Measurements from ENCODE around the gene HSPA4.

Gene HSPA4

GRCh38 chr5:133106761-133107572 is 55.2 kb downstream of the HSPA4 start:
- DNase-seq, result no peak

GRCh38 chr5:133108481-133108921 is 56.7 kb downstream of the HSPA4 start:
- no peak for DNase-seq

- no peak for DNase-seq
Measured at GRCh38 chr5:133109655-133110483, 58.1 kb downstream of the HSPA4 start.

- DNase-seq, result no peak
Measured at GRCh38 chr5:133110709-133111108, 58.9 kb downstream of the HSPA4 start.

- peak; percentile 80 for DNase-seq
Measured at GRCh38 chr5:133111299-133111698, 59.5 kb downstream of the HSPA4 start.

GRCh38 chr5:133112026-133112660 is 60.3 kb downstream of the HSPA4 start:
- no peak for DNase-seq

- no peak for DNase-seq
Measured at GRCh38 chr5:133113331-133114061, 61.7 kb downstream of the HSPA4 start.

GRCh38 chr5:133114166-133114932 is 62.5 kb downstream of the HSPA4 start:
- no peak for DNase-seq

- no peak for DNase-seq
Measured at GRCh38 chr5:133114933-133115310, 63.1 kb downstream of the HSPA4 start.

- no peak for DNase-seq
Measured at GRCh38 chr5:133116601-133117000, 64.8 kb downstream of the HSPA4 start.

GRCh38 chr5:133117166-133117911 is 65.5 kb downstream of the HSPA4 start:
- DNase-seq, result no peak

GRCh38 chr5:133117912-133118445 is 66.2 kb downstream of the HSPA4 start:
- DNase-seq, result no peak

GRCh38 chr5:133118741-133119140 is 66.9 kb downstream of the HSPA4 start:
- no peak for DNase-seq

GRCh38 chr5:133119233-133119711 is 67.5 kb downstream of the HSPA4 start:
- no peak for DNase-seq

- DNase-seq, result no peak
Measured at GRCh38 chr5:133120156-133120750, 68.4 kb downstream of the HSPA4 start.

GRCh38 chr5:133121080-133121479 is 69.3 kb downstream of the HSPA4 start:
- no peak for DNase-seq

- DNase-seq, result no peak
Measured at GRCh38 chr5:133121611-133122150, 69.9 kb downstream of the HSPA4 start.

GRCh38 chr5:133122711-133123110 is 70.9 kb downstream of the HSPA4 start:
- no peak for DNase-seq

GRCh38 chr5:133123297-133123696 is 71.5 kb downstream of the HSPA4 start:
- no peak for DNase-seq

- DNase-seq, result no peak
Measured at GRCh38 chr5:133124891-133125290, 73.1 kb downstream of the HSPA4 start.
